Tibial artery (tissue), 4 donors: Measurements from ENCODE around the gene ERBB2.
"Not testable (repeated sequence)": the region's sequence is repeated elsewhere in the genome, so short reads cannot be mapped to it uniquely, and the experiment has no call there.

Source experiments
- DNase-seq, 2 donors: peaks; one replicate each; pipeline ENCODE4 v3.0.0-alpha.2; 2019
- H3K27ac ChIP-seq, 2 donors: fragments of 200-600 bp; sonication (generic) in 1 of 2; 1 replicate in 1 of 2; 2 replicates in 1 of 2; pipeline ENCODE4 v1.5.1; 2018 to 2019; ENCODE audit warnings: mild to moderate bottlenecking in 1 of 2
- H3K27me3 ChIP-seq, 2 donors: fragments of 200-600 bp; sonication (generic) in 1 of 2; one replicate each; pipeline versions ENCODE4 v1.5.1 to v1.6.0; 2016 to 2019
- H3K36me3 ChIP-seq, 3 donors: fragments of 200-600 bp; sonication (generic) in 2 of 3; one replicate each; pipeline ENCODE4 v1.5.1; 2016 to 2019; ENCODE audit warnings: mild to moderate bottlenecking in 2 of 3
- H3K4me1 ChIP-seq, 4 donors: fragments of 200-600 bp; sonication (generic) in 2 of 4; 1 replicate in 3 of 4; 2 replicates in 1 of 4; pipeline ENCODE4 v1.5.1; 2016 to 2019
- H3K4me3 ChIP-seq, 2 donors: fragments of 200-600 bp; sonication (generic) in 1 of 2; 1 replicate in 1 of 2; 2 replicates in 1 of 2; pipeline ENCODE4 v1.5.1; 2018 to 2019; ENCODE audit warnings: mild to moderate bottlenecking in 2 of 2
- H3K9me3 ChIP-seq, 3 donors: fragments of 200-600 bp; sonication (generic) in 1 of 3; one replicate each; pipeline ENCODE4 v1.5.1; 2016 to 2019
- intact Hi-C: fragments of 100-400 bp; cut with DNase I; formaldehyde crosslinking; loops from one replicate; pipeline ENCODE4 v1.15.0; 2023; ENCODE audit warnings: low total_unique reads
- TF ChIP-seq, protein P1 (sequence below), 2 experiments: fragments of 200-600 bp in 1 of 2; fragments of 450-650 bp in 1 of 2; IDR thresholded peaks; one replicate each; pipeline ENCODE4 v1.5.1; 2017 to 2019; ENCODE audit warnings: antibody characterized with exemption in 2 of 2, mild to moderate bottlenecking in 1 of 2, moderate library complexity in 1 of 2

Gene ERBB2

DNA sequence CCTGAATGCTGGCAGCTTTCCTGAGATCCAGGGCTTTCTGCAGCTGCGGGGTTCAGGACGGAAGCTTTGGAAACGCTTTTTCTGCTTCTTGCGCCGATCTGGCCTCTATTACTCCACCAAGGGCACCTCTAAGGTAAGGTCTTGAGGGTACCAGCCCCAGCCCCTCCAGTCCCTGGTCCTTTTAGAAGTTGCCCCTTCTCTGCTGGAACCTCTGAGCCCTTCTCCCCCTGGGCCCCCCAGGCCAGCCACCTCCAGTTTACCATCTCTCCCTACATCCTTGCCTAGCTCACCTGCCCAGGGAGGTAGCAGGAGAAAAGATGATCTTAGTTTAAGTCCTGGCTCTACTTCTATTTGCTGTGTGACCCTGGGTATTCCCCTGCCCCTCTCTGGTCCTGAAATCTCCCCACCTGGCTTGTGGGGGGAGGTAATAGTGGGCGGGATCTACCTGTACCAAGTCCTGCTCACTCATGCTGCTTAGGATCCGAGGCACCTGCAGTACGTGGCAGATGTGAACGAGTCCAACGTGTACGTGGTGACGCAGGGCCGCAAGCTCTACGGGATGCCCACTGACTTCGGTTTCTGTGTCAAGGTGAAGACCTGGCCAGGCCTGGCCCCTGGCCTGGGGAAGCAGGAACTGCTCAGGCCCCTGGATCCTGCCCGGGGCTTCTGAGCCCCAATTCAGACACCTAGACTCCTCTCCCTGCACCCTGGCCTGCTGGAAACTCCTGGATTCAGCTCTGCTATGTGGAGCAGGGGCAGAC, 44.4 kb downstream of the ERBB2 start:
- no peak for DNase-seq
- TF ChIP-seq, protein P1, sequence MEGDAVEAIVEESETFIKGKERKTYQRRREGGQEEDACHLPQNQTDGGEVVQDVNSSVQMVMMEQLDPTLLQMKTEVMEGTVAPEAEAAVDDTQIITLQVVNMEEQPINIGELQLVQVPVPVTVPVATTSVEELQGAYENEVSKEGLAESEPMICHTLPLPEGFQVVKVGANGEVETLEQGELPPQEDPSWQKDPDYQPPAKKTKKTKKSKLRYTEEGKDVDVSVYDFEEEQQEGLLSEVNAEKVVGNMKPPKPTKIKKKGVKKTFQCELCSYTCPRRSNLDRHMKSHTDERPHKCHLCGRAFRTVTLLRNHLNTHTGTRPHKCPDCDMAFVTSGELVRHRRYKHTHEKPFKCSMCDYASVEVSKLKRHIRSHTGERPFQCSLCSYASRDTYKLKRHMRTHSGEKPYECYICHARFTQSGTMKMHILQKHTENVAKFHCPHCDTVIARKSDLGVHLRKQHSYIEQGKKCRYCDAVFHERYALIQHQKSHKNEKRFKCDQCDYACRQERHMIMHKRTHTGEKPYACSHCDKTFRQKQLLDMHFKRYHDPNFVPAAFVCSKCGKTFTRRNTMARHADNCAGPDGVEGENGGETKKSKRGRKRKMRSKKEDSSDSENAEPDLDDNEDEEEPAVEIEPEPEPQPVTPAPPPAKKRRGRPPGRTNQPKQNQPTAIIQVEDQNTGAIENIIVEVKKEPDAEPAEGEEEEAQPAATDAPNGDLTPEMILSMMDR (IDR thresholded peaks at IDR 0.05) = no peak
- H3K36me3 ChIP-seq = peaks cover 0 to 44% (median 0%) of the 10 kb centered on the region in 3 donors
- H3K27ac ChIP-seq = no peak overlapping the region
- intact Hi-C loops = no loop called here
- peaks cover 3 to 17% (median 9%) of the 10 kb centered on the region in 4 donors for H3K4me1 ChIP-seq
- H3K4me3 ChIP-seq = no peak overlapping the region
- no peaks in the 10 kb centered on the region for H3K9me3 ChIP-seq
- H3K27me3 ChIP-seq = peaks cover 5 to 70% of the 10 kb centered on the region in 2 donors

GRCh38 chr17:39744836-39745215, 45.0 kb downstream of the ERBB2 start:
- Histone ChIP-seq H3K36me3 (peaks cover 0 to 44% (median 0%) of the 10 kb centered on the region in 3 donors), H3K27ac (no peak overlapping the region), H3K4me3 (no peak overlapping the region), H3K4me1 (peaks cover 0 to 13% (median 3%) of the 10 kb centered on the region in 4 donors), H3K9me3 (no peaks in the 10 kb centered on the region), H3K27me3 (peaks cover 2 to 64% of the 10 kb centered on the region in 2 donors)
- intact Hi-C loops = no loop called here
- no peak for DNase-seq
- TF ChIP-seq, protein P1 (IDR thresholded peaks at IDR 0.05) = no peak

- no peak for DNase-seq
- Histone ChIP-seq H3K9me3 (no peaks in the 10 kb centered on the region), H3K27ac (no peak overlapping the region), H3K27me3 (peaks cover 0 to 63% of the 10 kb centered on the region in 2 donors), H3K4me3 (no peak overlapping the region), H3K4me1 (peaks cover 0 to 15% (median 0%) of the 10 kb centered on the region in 4 donors), H3K36me3 (peaks cover 0 to 44% (median 0%) of the 10 kb centered on the region in 3 donors)
- TF ChIP-seq, protein P1 (IDR thresholded peaks at IDR 0.05) = no peak
- intact Hi-C loops = no loop called here
Observed at GRCh38 chr17:39745335-39746144, 45.7 kb downstream of the ERBB2 start.

- TF ChIP-seq, protein P1 (IDR thresholded peaks at IDR 0.05) = no peak
- no peak overlapping the region for H3K27ac ChIP-seq
- peaks cover 0 to 62% of the 10 kb centered on the region in 2 donors for H3K27me3 ChIP-seq
Observed at GRCh38 chr17:39746145-39746461, 46.2 kb downstream of the ERBB2 start.

DNA sequence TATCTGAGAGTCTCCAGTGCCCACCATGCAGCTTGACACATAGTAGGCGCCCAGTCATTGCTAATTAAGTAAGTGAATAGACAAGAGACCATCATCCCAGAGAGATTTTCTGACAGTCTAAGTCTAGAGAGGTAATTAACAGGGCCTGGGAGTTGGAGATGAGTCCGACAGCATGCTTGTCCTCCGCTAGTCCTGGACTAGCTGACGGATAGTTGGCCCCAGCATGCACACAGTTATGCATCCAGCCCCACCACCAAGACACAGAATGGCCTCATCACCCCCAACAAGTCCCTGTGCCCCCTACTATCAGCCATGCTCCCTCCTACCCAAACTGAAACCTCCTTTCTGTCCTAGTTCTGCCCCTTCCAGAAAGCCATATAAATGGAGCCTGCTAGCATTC, 47.9 kb downstream of the ERBB2 start:
- TF ChIP-seq, protein P1 (IDR thresholded peaks at IDR 0.05) = no peak
- no peak overlapping the region for H3K27ac ChIP-seq

More at GRCh38 chr17:39746145-39746461, 46.2 kb downstream of the ERBB2 start:
- intact Hi-C loops = no loop called here
- no peak for DNase-seq
- Histone ChIP-seq H3K9me3 (no peaks in the 10 kb centered on the region), H3K4me3 (no peak overlapping the region), H3K4me1 (peaks cover 0 to 11% (median 0%) of the 10 kb centered on the region in 4 donors), H3K36me3 (peaks cover 0 to 44% (median 0%) of the 10 kb centered on the region in 3 donors)

DNA sequence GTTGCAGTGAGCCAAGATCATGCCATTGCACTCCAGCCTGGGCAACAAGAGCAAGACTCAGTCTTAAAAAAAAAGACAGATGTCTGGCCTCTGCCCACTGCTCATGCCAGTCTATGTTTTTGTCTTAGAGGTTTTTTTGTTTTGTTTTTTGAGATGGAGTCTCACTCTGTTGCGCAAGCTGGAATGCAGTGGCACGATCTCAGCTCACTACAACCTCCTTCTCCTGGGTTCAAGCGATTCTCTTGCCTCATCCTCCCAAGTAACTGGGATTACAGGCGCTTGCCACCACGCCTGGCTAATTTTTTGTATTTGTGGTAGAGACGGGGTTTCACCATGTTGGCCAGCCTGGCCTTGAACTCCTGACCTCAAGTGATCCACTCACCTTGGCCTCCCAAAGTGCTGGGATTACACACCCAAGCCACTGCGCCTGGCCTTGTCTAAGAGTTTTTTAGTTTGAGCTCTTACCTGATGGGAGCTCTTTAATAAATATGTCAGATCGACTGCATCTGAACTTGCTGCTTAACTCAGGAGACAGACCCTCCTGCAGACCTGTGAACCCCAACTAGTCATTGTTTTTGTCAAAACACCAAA, 48.7 kb downstream of the ERBB2 start:
- H3K4me3 ChIP-seq, intact Hi-C loops, H3K9me3 ChIP-seq, H3K4me1 ChIP-seq, H3K27ac ChIP-seq: not testable (repeated sequence)
- Histone ChIP-seq H3K36me3 (peaks cover 0 to 31% (median 0%) of the 10 kb centered on the region in 3 donors), H3K27me3 (peaks cover 0 to 42% of the 10 kb centered on the region in 2 donors)
- peak in 1 of 2 donors; percentile 23 for DNase-seq

More for the DNA sequence above, 47.9 kb downstream of the ERBB2 start:
- no peaks in the 10 kb centered on the region for H3K9me3 ChIP-seq
- no peak for DNase-seq
- intact Hi-C loops = no loop called here
- peaks cover 0 to 3% (median 0%) of the 10 kb centered on the region in 4 donors for H3K4me1 ChIP-seq
- peaks cover 0 to 39% (median 0%) of the 10 kb centered on the region in 3 donors for H3K36me3 ChIP-seq
- H3K4me3 ChIP-seq = no peak overlapping the region
- peaks cover 0 to 50% of the 10 kb centered on the region in 2 donors for H3K27me3 ChIP-seq
